ENCODE measurements around the gene TSPAN31.
A peak's percentile ranks its signal among the peaks of the same experiment; 100 is the strongest.

The TSPAN31 gene

GRCh38 chr12:57781801-57782200 lies 37.0 kb downstream of the TSPAN31 start:
- Histone ChIP-seq H3K27ac (no peak overlapping the region), H3K36me3 (ENCODE audit: control insufficient read depth, insufficient read depth, low read length) (no peaks in the 10 kb centered on the region), H3K9ac (no peak overlapping the region), H3K27me3 (ENCODE audit: control insufficient read depth, insufficient read depth, low read length) (no peaks in the 10 kb centered on the region), H3K4me1 (peaks cover 9% of the 10 kb centered on the region), H3K79me2 (peaks cover 14% of the 10 kb centered on the region), H2AFZ (no peak overlapping the region), H3K4me2 (ENCODE audit: low read length) (no peak overlapping the region), H3K9me3 (ENCODE audit: control insufficient read depth, low read length) (no peaks in the 10 kb centered on the region), H3K4me3 (ENCODE audit: low read depth, low read length) (no peak overlapping the region)
- TF ChIP-seq, protein P1, sequence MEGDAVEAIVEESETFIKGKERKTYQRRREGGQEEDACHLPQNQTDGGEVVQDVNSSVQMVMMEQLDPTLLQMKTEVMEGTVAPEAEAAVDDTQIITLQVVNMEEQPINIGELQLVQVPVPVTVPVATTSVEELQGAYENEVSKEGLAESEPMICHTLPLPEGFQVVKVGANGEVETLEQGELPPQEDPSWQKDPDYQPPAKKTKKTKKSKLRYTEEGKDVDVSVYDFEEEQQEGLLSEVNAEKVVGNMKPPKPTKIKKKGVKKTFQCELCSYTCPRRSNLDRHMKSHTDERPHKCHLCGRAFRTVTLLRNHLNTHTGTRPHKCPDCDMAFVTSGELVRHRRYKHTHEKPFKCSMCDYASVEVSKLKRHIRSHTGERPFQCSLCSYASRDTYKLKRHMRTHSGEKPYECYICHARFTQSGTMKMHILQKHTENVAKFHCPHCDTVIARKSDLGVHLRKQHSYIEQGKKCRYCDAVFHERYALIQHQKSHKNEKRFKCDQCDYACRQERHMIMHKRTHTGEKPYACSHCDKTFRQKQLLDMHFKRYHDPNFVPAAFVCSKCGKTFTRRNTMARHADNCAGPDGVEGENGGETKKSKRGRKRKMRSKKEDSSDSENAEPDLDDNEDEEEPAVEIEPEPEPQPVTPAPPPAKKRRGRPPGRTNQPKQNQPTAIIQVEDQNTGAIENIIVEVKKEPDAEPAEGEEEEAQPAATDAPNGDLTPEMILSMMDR (IDR thresholded peaks at IDR 0.05), result no peak

DNA sequence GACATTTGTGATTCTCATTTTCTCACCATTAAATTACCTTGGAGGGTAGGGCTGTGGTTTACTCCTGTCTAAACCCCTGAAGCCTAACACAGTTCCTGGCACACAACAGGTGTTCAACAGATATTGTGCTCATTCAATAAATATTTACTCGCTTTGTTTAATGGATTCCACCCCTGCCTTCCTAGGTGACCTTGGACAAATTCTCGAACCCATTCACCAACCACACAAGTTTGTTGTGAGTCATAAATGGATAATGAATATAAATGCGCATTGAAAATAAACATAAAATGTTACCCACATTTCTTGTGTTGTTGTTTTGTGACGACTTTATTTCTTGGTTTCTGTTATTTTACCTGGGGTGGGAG lies 37.4 kb downstream of the TSPAN31 start:
- peaks cover 9% of the 10 kb centered on the region for H3K4me1 ChIP-seq
- peak overlapping the region; percentile 92 for H2AFZ ChIP-seq
- no peak overlapping the region for H3K9ac ChIP-seq
- H3K36me3 ChIP-seq (ENCODE audit: control insufficient read depth, insufficient read depth, low read length), result no peaks in the 10 kb centered on the region
- no peaks in the 10 kb centered on the region for H3K9me3 ChIP-seq (ENCODE audit: control insufficient read depth, low read length)
- no peak overlapping the region for H3K4me2 ChIP-seq (ENCODE audit: low read length)
- peak overlapping the region; percentile 42 for H3K27ac ChIP-seq
- H3K27me3 ChIP-seq (ENCODE audit: control insufficient read depth, insufficient read depth, low read length), result no peaks in the 10 kb centered on the region
- TF ChIP-seq, protein P1 (IDR thresholded peaks at IDR 0.05), result no peak
- peaks cover 14% of the 10 kb centered on the region for H3K79me2 ChIP-seq
- peak overlapping the region; percentile 84 for H3K4me3 ChIP-seq (ENCODE audit: low read depth, low read length)

GRCh38 chr12:57782608-57783465 lies 38.0 kb downstream of the TSPAN31 start, which contains the start of gene TSFM:
TSFM (plus strand) TSS chr12:57782787; CDS start chr12:57782802, 15 bp downstream.
- Histone ChIP-seq H3K9me3 (ENCODE audit: control insufficient read depth, low read length) (no peaks in the 10 kb centered on the region), H3K27me3 (ENCODE audit: control insufficient read depth, insufficient read depth, low read length) (no peaks in the 10 kb centered on the region), H3K4me3 (ENCODE audit: low read depth, low read length) (peak within 1 kb of the TSS; percentile 84), H3K4me2 (ENCODE audit: low read length) (peak within 1 kb of the TSS; percentile 75), H3K4me1 (peaks cover 9% of the 10 kb centered on the region), H3K27ac (peak within 1 kb of the TSS; percentile 42), H3K79me2 (peaks cover 14% of the 10 kb centered on the region), H2AFZ (peak within 1 kb of the TSS; percentile 92), H3K36me3 (ENCODE audit: control insufficient read depth, insufficient read depth, low read length) (no peaks in the 10 kb centered on the region), H3K9ac (peak within 1 kb of the TSS; percentile 81)
- TF ChIP-seq, protein P1 (IDR thresholded peaks at IDR 0.05), result peak; percentile 97

DNA sequence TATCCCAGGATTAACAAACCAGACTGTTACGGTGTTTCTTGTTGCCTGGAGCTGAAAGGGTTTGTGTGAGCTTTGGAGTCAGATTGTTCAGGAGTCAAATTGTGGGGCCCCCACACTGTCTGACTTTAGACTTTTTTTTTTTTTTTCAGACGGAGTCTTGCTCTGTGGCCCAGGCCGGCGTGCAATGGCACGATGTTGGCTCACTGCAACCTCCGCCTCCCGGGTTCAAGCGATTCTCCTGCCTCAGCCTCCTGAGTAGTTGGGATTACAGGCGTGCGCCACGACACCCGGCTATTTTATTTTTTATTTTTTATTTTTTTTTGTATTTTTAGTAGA lies 38.6 kb downstream of the TSPAN31 start:
- Histone ChIP-seq H3K9ac (no peak overlapping the region), H3K79me2 (peaks cover 14% of the 10 kb centered on the region), H3K4me2 (ENCODE audit: low read length) (peak overlapping the region; percentile 75), H2AFZ (no peak overlapping the region), H3K4me1 (peaks cover 9% of the 10 kb centered on the region), H3K27ac (no peak overlapping the region), H3K27me3 (ENCODE audit: control insufficient read depth, insufficient read depth, low read length) (no peaks in the 10 kb centered on the region), H3K9me3 (ENCODE audit: control insufficient read depth, low read length) (no peaks in the 10 kb centered on the region), H3K36me3 (ENCODE audit: control insufficient read depth, insufficient read depth, low read length) (no peaks in the 10 kb centered on the region), H3K4me3 (ENCODE audit: low read depth, low read length) (peak overlapping the region; percentile 84)
- TF ChIP-seq, protein P1 (IDR thresholded peaks at IDR 0.05), result no peak

- Histone ChIP-seq H2AFZ (no peak overlapping the region), H3K27me3 (ENCODE audit: control insufficient read depth, insufficient read depth, low read length) (no peaks in the 10 kb centered on the region), H3K27ac (no peak overlapping the region), H3K36me3 (ENCODE audit: control insufficient read depth, insufficient read depth, low read length) (no peaks in the 10 kb centered on the region), H3K4me2 (ENCODE audit: low read length) (no peak overlapping the region), H3K4me1 (peaks cover 9% of the 10 kb centered on the region), H3K79me2 (peaks cover 14% of the 10 kb centered on the region), H3K9ac (no peak overlapping the region), H3K4me3 (ENCODE audit: low read depth, low read length) (no peak overlapping the region), H3K9me3 (ENCODE audit: control insufficient read depth, low read length) (no peaks in the 10 kb centered on the region)
- TF ChIP-seq, protein P1 (IDR thresholded peaks at IDR 0.05), result no peak
These were observed 39.0 kb downstream of the TSPAN31 start for GRCh38 chr12:57783861-57784260.
